NCI-H774 (cell line): ENCODE measurements around the gene GLIPR1L1.
A peak's percentile ranks its signal among the peaks of the same experiment; 100 is the strongest.

Experiments
- DNase-seq: peaks from one replicate; lab custom pipeline; 2025; lab: John Stamatoyannopoulos, UW

The GLIPR1L1 gene

GRCh38 chr12:75350413-75350812 is 15.9 kb downstream of the GLIPR1L1 start:
- DNase-seq: no peak

DNA sequence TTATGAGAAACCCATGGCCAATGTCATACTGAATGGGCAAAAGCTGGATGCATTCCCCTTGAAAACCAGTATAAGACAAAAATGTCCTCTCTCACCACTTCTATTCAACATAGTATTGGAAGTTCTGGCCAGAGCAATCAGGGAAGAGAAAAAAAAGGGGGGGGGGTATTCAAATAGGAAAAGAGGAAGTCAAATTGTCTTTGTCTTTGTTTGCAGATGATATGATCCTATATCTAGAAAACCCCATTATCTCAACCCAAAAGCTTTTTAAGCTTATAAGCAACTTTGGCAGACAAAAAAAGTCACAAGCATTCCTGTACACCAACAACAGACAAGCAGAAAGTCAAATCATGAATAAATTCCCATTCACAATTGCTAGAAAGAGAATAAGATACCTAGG is 19.5 kb downstream of the GLIPR1L1 start:
- no peak for DNase-seq

GRCh38 chr12:75360920-75361319 is 26.4 kb downstream of the GLIPR1L1 start:
- DNase-seq: no peak

DNA sequence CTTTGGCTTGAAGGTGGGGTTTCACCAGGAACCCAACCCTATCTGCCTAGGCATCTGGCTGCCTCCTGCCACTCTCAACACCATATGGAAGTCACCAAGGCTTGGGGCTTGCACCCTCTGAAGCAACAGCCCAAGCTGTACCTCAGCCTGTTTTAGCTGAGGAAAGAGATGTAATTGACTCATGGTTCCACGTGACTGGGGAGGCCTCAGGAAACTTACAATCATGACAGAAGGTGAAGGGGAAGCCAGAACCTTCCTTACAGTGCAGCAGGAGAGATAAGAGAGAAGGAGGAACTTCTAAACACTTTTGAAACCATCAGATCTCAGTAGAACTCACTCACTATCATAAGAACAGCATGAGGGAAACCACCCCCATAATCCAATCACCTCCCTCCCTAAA is 26.9 kb downstream of the GLIPR1L1 start:
- DNase-seq: no peak

GRCh38 chr12:75364919-75365318 is 30.4 kb downstream of the GLIPR1L1 start:
- no peak for DNase-seq

- no peak for DNase-seq
Observed at GRCh38 chr12:75366629-75367028, 32.2 kb downstream of the GLIPR1L1 start.

DNA sequence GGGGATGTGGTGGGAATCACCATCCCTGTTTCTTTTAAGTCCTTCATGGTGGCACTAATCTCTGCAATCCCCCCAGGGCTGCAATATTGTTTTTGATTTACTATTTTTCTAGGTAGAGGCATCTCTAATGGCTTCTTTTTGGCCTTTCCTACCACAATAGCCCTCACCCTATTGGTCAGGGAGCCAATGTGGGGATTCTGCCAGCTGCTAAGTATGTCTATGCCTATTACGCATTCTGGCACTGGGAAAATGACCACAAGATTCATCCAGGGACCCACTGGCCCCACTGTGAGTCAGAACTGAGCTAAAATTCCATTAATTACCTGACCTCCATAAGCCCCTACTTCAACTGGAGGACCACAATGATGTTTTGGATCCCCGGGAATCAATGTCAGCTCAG is 40.5 kb downstream of the GLIPR1L1 start:
- DNase-seq: no peak

GRCh38 chr12:75378354-75378753 is 43.9 kb downstream of the GLIPR1L1 start:
- no peak for DNase-seq

DNA sequence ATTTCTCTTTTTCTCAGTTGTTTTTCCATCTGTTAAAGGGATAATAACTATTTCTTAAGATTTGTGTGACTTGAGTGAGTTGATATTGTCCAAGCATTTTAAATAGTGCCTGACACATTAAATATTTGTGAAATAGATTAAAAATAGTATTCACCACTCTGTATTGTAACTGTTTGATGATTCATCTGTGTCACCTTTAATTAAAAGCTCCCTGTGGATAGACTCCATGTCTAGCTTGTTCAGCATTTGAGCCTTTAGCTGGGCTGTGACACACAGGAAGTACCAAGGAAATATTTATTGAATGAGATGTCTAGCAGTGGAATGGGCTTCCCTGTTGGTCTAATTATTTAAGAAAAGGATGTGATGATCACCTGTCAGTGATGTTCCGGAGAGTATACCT is 54.6 kb downstream of the GLIPR1L1 start:
- no peak for DNase-seq

GRCh38 chr12:75389706-75390105 is 55.2 kb downstream of the GLIPR1L1 start:
- DNase-seq: no peak

DNA sequence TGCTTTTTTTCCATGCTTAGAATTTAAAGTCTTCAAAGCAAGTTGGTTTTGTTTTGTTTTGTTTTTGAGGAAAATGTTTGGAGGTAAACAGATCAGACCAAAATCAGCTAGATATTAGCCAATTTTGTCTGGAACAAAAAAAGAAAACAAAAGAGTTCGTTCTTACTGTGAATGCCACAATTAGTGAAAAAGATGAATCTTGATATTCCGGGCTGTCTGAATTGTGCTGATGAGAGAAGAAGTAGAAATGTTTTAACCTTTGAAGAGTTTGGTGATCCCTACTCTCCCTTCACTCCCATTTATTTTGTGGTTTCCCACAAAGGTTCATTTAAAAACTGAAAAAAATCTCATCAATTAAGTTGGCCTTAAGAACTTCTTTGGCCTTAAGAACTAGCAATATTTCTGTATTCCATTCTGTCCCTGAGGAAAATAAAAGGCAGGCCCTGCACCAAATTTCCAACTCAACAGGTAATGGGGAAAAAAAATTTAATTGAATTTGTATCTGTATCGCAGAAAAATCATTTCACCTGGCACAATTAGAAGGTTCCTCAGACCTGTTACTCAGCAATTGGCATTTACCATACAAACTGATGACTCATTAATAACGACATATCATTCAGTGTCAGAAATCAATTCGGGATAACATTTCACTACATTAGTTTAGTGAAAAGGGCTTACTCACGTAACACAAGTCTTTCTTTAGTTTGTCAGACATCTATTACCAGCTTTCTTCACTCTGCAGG is 55.9 kb downstream of the GLIPR1L1 start:
- DNase-seq: no peak

GRCh38 chr12:75390899-75391538 is 56.5 kb downstream of the GLIPR1L1 start, which contains the start of gene GLIPR1L2:
TSS of gene GLIPR1L2 (plus strand) at chr12:75391089. CDS start at chr12:75391117, 28 bp downstream.
- peak; percentile 99 for DNase-seq

GRCh38 chr12:75404231-75404630 is 69.8 kb downstream of the GLIPR1L1 start:
- DNase-seq: no peak

- no peak for DNase-seq
Observed at GRCh38 chr12:75407683-75408082, 73.2 kb downstream of the GLIPR1L1 start.

DNA sequence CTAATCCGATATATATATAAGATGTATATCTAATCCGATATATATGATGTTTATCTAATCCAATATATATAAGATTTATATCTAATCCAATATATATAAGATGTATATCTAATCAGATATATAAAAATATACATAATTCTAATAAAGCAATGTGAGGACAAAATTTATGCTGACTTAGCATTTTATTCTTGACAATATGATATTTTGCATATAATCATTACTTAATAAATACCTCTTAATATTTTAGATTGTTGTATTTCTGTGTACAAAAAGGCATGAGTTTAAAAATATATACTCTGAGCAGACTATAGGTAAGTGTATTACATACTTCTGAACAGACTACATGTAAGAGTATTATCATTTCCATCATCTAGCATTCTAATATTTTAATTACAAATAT is 75.4 kb downstream of the GLIPR1L1 start:
- DNase-seq: no peak

DNA sequence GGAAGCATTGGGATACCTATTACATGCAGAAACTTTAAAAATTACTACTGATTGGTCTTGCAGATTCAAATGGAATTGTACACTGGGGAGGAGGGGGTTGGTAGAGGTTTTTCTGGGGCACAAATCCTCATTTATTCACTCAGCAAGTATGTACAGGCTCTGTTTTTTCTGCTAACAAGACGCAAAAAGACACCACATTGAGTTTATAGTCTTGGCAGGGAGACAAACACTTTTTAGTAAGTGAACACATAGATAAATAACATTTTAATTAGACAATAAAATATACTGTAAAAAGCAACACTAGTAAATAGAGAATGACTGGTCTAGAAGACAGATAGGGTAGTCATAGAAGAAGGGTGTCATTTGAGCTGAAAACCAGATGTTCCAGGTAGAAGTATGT is 80.2 kb downstream of the GLIPR1L1 start:
- DNase-seq: no peak

- no peak for DNase-seq
Observed at GRCh38 chr12:75419841-75420240, 85.4 kb downstream of the GLIPR1L1 start.
